Mucosa of descending colon (tissue), 3 donors: ENCODE measurements around the gene OSBPL2. TPM values are rescaled to one million over a fixed set of nuclear protein-coding genes. Genes with fewer than 3 reads are reported as not detected.
A peak's percentile ranks its signal among the peaks of the same experiment; 100 is the strongest.

Experiments
- ATAC-seq: fragments of 200-7000 bp; cut with Tn5 transposase; one replicate; pipeline ENCODE4 v1.9.1; 2020; ENCODE audit warnings: mild to moderate bottlenecking, moderate library complexity
- DNase-seq, 3 donors: peaks; one replicate each; pipeline ENCODE4 v3.0.0-alpha.2; 2020
- H3K36me3 ChIP-seq: fragments of 200-600 bp; one replicate; pipeline ENCODE4 v1.8.0; 2021; ENCODE audit warnings: low read depth, mild to moderate bottlenecking
- H3K4me1 ChIP-seq: fragments of 200-600 bp; one replicate; pipeline ENCODE4 v1.8.0; 2021; ENCODE audit warnings: low read depth, mild to moderate bottlenecking
- H3K4me3 ChIP-seq: fragments of 200-600 bp; one replicate; pipeline ENCODE4 v1.8.0; 2021; ENCODE audit warnings: mild to moderate bottlenecking
- H3K9me3 ChIP-seq: fragments of 200-600 bp; one replicate; pipeline ENCODE4 v1.8.0; 2021; ENCODE audit warnings: mild to moderate bottlenecking
- CTCF ChIP-seq: fragments of 200-600 bp; IDR thresholded peaks from one replicate; pipeline ENCODE4 v1.8.0; 2022; ENCODE audit warnings: antibody characterized with exemption, mild to moderate bottlenecking
- intact Hi-C, 2 donors: fragments of 100-400 bp; cut with DNase I in 1 of 2; cut with micrococcal nuclease in 1 of 2; formaldehyde crosslinking; loops; one replicate each; pipeline versions ENCODE4 v1.11.0 to v1.11.1; 2022; cut with DNase I, micrococcal nuclease
- total RNA-seq, 3 donors: library from RNA; stranded (reverse); fragmentation: NEBNext Ultra II Directional in 2 of 3; extraction: Animal tissue kit (Norgen Biotek cat#: 25700) in 2 of 3; gene quantifications; one replicate each; pipeline versions ENCODE4 v1.2.1 to v1.2.4, GENCODE V29; 2021 to 2023
- donor health status: DM: no; HTN: no; CAD: no; lungs with moderate emphysema.
- donor health status: DM: no; HTN: no; CAD: no.
- donor health status: DM: no; HTN: yes; CAD: no.

The OSBPL2 gene
- total RNA-seq, 3 donors from 2014 or later = 87.0 to 111 (median 91.6) TPM

DNA sequence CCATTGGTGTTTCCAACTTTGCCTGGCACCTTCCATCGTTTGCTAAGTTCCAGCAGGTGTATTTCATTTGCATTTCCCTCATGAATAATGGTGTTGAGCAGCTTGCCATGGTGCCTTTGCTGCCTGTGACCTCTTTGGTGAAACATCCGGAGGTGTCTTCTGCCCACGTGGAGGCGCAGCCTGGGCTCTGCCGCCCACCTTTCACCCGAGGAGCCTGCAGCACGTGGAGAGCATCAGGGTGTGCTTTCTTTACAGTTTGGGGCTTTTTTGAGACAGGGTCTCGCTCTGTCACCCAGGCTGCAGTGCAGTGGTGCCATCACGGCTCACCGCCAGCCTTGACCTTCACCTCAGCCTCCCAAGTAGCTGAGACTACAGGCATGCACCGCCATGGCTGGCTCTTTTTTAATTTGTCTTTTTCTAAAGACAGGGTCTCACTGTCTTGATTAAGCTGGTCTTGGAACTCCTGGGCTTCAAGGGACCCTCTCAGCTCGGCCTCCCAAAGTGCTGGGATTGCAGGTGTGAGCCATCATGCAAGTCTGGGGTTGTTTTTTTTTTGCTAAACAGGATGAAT lies 61.4 kb downstream of the OSBPL2 start:
- intact Hi-C loops = loop anchor here (5.0 kb wide), 1 partner anchor 88 kb away; the partner anchor contains the start of gene RPS21 (in 2 of the 2)
- H3K4me3 ChIP-seq = no peak overlapping the region
- peaks cover 6% of the 10 kb centered on the region for H3K36me3 ChIP-seq
- ATAC-seq (no peak), DNase-seq (peak in 1 of 3 donors; percentile 36)
- TF ChIP-seq CTCF = no peak
- peaks cover 15% of the 10 kb centered on the region for H3K4me1 ChIP-seq
- H3K9me3 ChIP-seq = no peaks in the 10 kb centered on the region

DNA sequence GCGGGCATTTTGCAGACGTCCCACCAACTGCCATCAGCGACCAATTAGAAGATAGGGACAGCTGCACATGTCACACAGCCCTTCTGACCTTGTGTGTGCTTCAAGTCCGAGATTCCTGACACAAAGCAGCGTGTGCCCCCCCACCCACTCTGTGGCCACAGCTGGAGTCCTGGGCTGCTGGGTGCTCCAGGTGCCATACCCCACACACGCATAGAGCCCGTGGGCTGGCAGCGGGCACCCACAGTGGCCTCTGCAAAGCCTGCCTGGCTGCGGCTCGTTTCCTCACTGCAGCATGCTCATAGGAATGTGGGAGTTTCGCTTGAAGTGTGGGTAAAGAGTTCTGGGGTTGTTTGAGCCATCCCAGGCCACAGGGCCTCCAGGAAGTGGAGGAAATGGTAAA lies 62.0 kb downstream of the OSBPL2 start:
- Histone ChIP-seq H3K4me3 (no peak overlapping the region), H3K36me3 (peaks cover 6% of the 10 kb centered on the region), H3K4me1 (peaks cover 18% of the 10 kb centered on the region), H3K9me3 (no peaks in the 10 kb centered on the region)
- peak in 1 of 3 donors; percentile 50 for DNase-seq
- ATAC-seq = no peak
- intact Hi-C loops = loop anchor here (5.0 kb wide), 1 partner anchor 87 kb away; the partner anchor contains the start of gene RPS21 (in 2 of the 2)
- no peak for TF ChIP-seq CTCF

GRCh38 chr20:62301111-62301668 lies 62.9 kb downstream of the OSBPL2 start:
- Histone ChIP-seq H3K36me3 (peaks cover 3% of the 10 kb centered on the region), H3K4me1 (peaks cover 18% of the 10 kb centered on the region), H3K4me3 (no peak overlapping the region), H3K9me3 (no peaks in the 10 kb centered on the region)
- no peak for ATAC-seq
- DNase-seq = no peak
- TF ChIP-seq CTCF = no peak
- intact Hi-C loops = loop anchor here (5.0 kb wide), 1 partner anchor 86 kb away; the partner anchor contains the start of gene RPS21 (in 2 of the 2)

- H3K36me3 ChIP-seq = peaks cover 8% of the 10 kb centered on the region
- DNase-seq (peak; percentile 92 to 94 (median 93)), ATAC-seq (peak; percentile 74)
- intact Hi-C loops = loop anchor here (5.0 kb wide), 1 partner anchor 85 kb away; the partner anchor contains the start of gene RPS21 (in 2 of the 2)
- H3K4me3 ChIP-seq = no peak overlapping the region
- no peaks in the 10 kb centered on the region for H3K9me3 ChIP-seq
- H3K4me1 ChIP-seq = peaks cover 18% of the 10 kb centered on the region
- peak; percentile 84 for TF ChIP-seq CTCF
Measured at GRCh38 chr20:62301773-62302340, 63.5 kb downstream of the OSBPL2 start.

- Histone ChIP-seq H3K4me1 (peaks cover 18% of the 10 kb centered on the region), H3K36me3 (peaks cover 14% of the 10 kb centered on the region)
- intact Hi-C loops = loop anchor here (5.0 kb wide), 1 partner anchor 85 kb away; the partner anchor contains the start of gene RPS21 (in 2 of the 2)
Measured at GRCh38 chr20:62302341-62303061, 64.2 kb downstream of the OSBPL2 start, which contains the start of gene ADRM1. ADRM1 (plus strand) TSS chr20:62302997; CDS start chr20:62303569, 572 bp downstream.

More at GRCh38 chr20:62302341-62303061, 64.2 kb downstream of the OSBPL2 start, which contains the start of gene ADRM1:
- ATAC-seq = peak; percentile 91
- no peaks in the 10 kb centered on the region for H3K9me3 ChIP-seq
- TF ChIP-seq CTCF = peak; percentile 94
- peak; percentile 95 to 98 (median 97) for DNase-seq
- peak within 1 kb of the TSS; percentile 94 for H3K4me3 ChIP-seq
